ENCODE data around the gene FRK.

GRCh38 chr6:115972679-115973078 lies 88.0 kb downstream of the FRK start:
- TF ChIP-seq POLR2A (IDR thresholded peaks at IDR 0.05) = no peak
- no peak for TF ChIP-seq CTCF (IDR thresholded peaks at IDR 0.05)

All from Peyer's patch (tissue), 4 donors.